Ovary (tissue), 9 donors: ENCODE measurements around the gene NUPR1. TPM values are rescaled to one million over a fixed set of nuclear protein-coding genes. Genes with fewer than 3 reads are reported as not detected.
A peak's percentile ranks its signal among the peaks of the same experiment; 100 is the strongest.

Experiments used
- DNase-seq, 5 donors: peaks; one replicate each; pipeline ENCODE4 v3.0.0-alpha.2; 2019 to 2020
- H3K27ac ChIP-seq, 2 donors: fragments of 200-600 bp; one replicate each; pipeline versions ENCODE4 v1.5.1 to v1.8.0; 2019 to 2022
- H3K27me3 ChIP-seq: fragments of 200-600 bp; one replicate; pipeline ENCODE4 v1.8.0; 2022
- H3K36me3 ChIP-seq: fragments of 200-600 bp; sonication (generic); one replicate; pipeline ENCODE4 v1.5.1; 2019
- H3K4me1 ChIP-seq: one replicate; pipeline ENCODE4 v1.8.1; 2013; ENCODE audit warnings: mild to moderate bottlenecking, moderate library complexity; ENCODE audit not compliant: insufficient read depth
- H3K4me3 ChIP-seq: fragments of 200-600 bp; sonication (generic); one replicate; pipeline ENCODE4 v1.5.1; 2017
- H3K9me3 ChIP-seq, 2 donors: fragments of 200-600 bp in 1 of 2; sonication (generic) in 1 of 2; one replicate each; pipeline versions ENCODE4 v1.5.1 to v1.8.1; 2013 to 2019; ENCODE audit warnings: mild to moderate bottlenecking in 1 of 2, moderate library complexity in 1 of 2
- CTCF ChIP-seq, 3 donors: fragments of 450-650 bp in 2 of 3; fragments of 200-600 bp in 1 of 3; IDR thresholded peaks; one replicate each; pipeline versions ENCODE4 v1.5.1 to v1.8.0; 2016 to 2022; ENCODE audit warnings: antibody characterized with exemption in 3 of 3, mild to moderate bottlenecking in 1 of 3
- EP300 ChIP-seq: sonication (generic); formaldehyde crosslinking; IDR thresholded peaks from one replicate; pipeline ENCODE4 v1.6.1; 2017; ENCODE audit warnings: antibody characterized with exemption
- POLR2A ChIP-seq: fragments of 450-650 bp; IDR thresholded peaks from one replicate; pipeline ENCODE4 v1.6.1; 2017; ENCODE audit warnings: antibody characterized with exemption, mild to moderate bottlenecking, moderate library complexity
- WGBS, 3 donors: extraction: QIAGEN DNeasy Blood & Tissue Kit in 1 of 3; methylation state at CpG; one replicate each; pipeline versions ENCODE4 v1.1.5 to v1.1.7; 2013 to 2017; 5-methylcytosine and 5-hydroxymethylcytosine counted together
- intact Hi-C, 4 donors: fragments of 100-400 bp; cut with DNase I; formaldehyde crosslinking; loops; one replicate each; pipeline versions ENCODE4 v1.11.0 to v1.15.1; 2022 to 2023
- polyA plus RNA-seq, 2 donors: library from polyadenylated mRNA; stranded (reverse); fragments of 200-250 nt in 1 of 2; fragments of 350-450 nt in 1 of 2; fragmentation: Illumina TruSeq in 1 of 2; extraction: RNeasy Lipid Tissue Mini Kit (QIAGEN cat#74804) in 1 of 2; gene quantifications; one replicate each; pipeline ENCODE4 v1.2.3, GENCODE V29; 2013 to 2014
- total RNA-seq, 7 donors: library from RNA; depleted of rRNA in 2 of 7; stranded (reverse); fragments of >200 nt in 2 of 7; fragmentation: NEBNext Ultra II Directional in 3 of 7; extraction: Animal tissue kit (Norgen Biotek cat#: 25700) in 3 of 7; gene quantifications; one replicate each; pipeline versions ENCODE4 v1.1.0 to v1.2.4, GENCODE V29; 2016 to 2023
- donor health status: DM: no; HTN: no; CAD: no; lungs with moderate emphysema.
- donor health status: DM: no; HTN: no; CAD: no.
- donor health status: Bipolar disorder and iron deficiency.
- donor health status: DM: yes; HTN: yes; CAD: no.
- donor health status: DM: no; HTN: no; CAD: no.
- donor health status: DM: yes; HTN: yes; CAD: no.

NUPR1 gene
- total and polyA plus RNA-seq, 9 donors: 25.5 to 366 (median 129) TPM

DNA sequence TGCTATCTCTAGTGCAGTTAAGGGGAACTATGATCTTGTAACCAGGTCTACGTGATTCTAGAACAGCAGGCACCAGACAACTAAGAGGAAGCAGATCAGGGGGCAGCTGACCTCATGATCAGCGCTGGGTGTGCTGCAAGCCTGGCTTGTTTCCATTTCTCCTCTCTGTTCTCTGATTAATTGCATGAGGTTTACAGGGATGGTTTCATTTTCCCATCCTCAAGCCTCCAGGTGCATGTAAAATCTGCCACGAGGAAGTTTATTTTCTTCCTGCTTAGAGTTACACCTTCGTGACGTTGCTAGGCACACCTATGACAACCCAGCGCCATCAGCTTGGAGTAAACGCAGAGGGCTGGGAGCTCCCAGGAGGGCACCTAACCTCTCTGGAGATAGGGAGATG lies 4.3 kb upstream of the NUPR1 start:
- DNase-seq: no peak
- intact Hi-C loops: loop anchor here in 2 of 4 donors (10.0 kb wide), 1 partner anchor 48 kb away; the partner anchor contains the start of genes APOBR (in 2 of the 2) and CLN3 (in 2 of the 2)

DNA sequence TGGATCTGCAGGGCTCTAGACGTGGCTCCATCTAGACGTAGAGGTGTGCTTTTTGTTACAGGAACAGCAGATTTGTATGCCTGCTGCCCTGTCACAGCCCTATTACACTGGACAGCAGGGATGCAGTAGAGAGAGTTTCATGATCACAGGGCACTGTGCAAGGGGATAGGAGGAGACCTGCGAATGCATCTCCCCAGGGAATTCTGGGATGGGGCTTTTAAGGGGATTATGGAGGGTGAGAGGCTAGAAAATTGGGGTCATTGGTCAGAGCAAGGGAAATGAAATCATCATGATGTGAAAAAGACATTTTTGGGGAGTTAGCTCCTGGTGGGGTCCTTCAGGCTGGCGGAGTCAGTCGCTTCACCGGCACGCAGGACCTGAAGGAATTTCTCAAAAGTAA lies 3.9 kb upstream of the NUPR1 start:
- Histone ChIP-seq H3K9me3 (no peaks in the 10 kb centered on the region), H3K27ac (no peak overlapping the region), H3K4me1 (peaks cover 7% of the 10 kb centered on the region), H3K4me3 (no peak overlapping the region), H3K27me3 (no peaks in the 10 kb centered on the region), H3K36me3 (no peaks in the 10 kb centered on the region)
- DNase-seq: no peak
- TF ChIP-seq EP300: no peak
- no peak for TF ChIP-seq CTCF (IDR thresholded peaks at IDR 0.05)
- TF ChIP-seq POLR2A: no peak
- WGBS, 3 donors: 83 to 87% (median 84%) methylated on average over 7 of the region's 7 CpGs
- intact Hi-C loops: loop anchor here in 2 of 4 donors (10.0 kb wide), 1 partner anchor 48 kb away; the partner anchor contains the start of genes APOBR (in 2 of the 2) and CLN3 (in 2 of the 2)

More for the DNA sequence above, 4.3 kb upstream of the NUPR1 start:
- no peaks in the 10 kb centered on the region for H3K9me3 ChIP-seq
- H3K4me3 ChIP-seq: no peak overlapping the region
- no peak for TF ChIP-seq CTCF (IDR thresholded peaks at IDR 0.05)
- TF ChIP-seq EP300: no peak
- no peak for TF ChIP-seq POLR2A
- WGBS, 3 donors: 73 to 74% (median 74%) methylated on average over 7 of the region's 7 CpGs
- no peaks in the 10 kb centered on the region for H3K36me3 ChIP-seq
- H3K27ac ChIP-seq: no peak overlapping the region
- H3K27me3 ChIP-seq: no peaks in the 10 kb centered on the region
- peaks cover 3% of the 10 kb centered on the region for H3K4me1 ChIP-seq

DNA sequence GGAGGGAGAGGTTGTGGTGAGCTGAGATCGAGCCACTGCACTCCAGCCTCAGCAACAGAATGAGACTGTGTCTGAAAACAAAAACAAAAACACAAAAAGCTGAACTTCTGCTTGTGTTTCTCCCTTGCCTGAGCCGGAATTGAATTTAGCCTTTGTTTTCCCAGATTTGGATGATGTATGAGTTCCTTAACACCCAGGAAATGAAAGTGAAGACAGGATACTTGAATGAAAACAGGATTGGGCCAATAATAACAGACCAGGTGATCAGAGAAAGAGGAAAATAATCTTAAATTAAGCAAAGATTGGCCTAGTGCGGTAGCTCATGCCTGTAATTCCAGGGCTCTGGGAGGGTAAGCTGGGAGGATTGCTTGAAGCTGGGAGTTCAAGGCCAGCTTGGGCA lies 1.6 kb upstream of the NUPR1 start:
- intact Hi-C loops: loop anchor here in 2 of 4 donors (10.0 kb wide), 1 partner anchor 46 kb away; the partner anchor contains the start of genes APOBR (in 2 of the 2) and CLN3 (in 2 of the 2)
- no peaks in the 10 kb centered on the region for H3K27me3 ChIP-seq
- H3K36me3 ChIP-seq: no peaks in the 10 kb centered on the region
- H3K27ac ChIP-seq: peak overlapping the region in 1 of 2 donors; percentile 91
- H3K9me3 ChIP-seq: no peaks in the 10 kb centered on the region
- DNase-seq: no peak
- no peak for TF ChIP-seq EP300
- no peak for TF ChIP-seq POLR2A
- TF ChIP-seq CTCF (IDR thresholded peaks at IDR 0.05): no peak
- 35 to 54% (median 48%) methylated on average over 3 of the region's 3 CpGs for WGBS, 3 donors
- H3K4me3 ChIP-seq: no peak overlapping the region
- peaks cover 18% of the 10 kb centered on the region for H3K4me1 ChIP-seq

DNA sequence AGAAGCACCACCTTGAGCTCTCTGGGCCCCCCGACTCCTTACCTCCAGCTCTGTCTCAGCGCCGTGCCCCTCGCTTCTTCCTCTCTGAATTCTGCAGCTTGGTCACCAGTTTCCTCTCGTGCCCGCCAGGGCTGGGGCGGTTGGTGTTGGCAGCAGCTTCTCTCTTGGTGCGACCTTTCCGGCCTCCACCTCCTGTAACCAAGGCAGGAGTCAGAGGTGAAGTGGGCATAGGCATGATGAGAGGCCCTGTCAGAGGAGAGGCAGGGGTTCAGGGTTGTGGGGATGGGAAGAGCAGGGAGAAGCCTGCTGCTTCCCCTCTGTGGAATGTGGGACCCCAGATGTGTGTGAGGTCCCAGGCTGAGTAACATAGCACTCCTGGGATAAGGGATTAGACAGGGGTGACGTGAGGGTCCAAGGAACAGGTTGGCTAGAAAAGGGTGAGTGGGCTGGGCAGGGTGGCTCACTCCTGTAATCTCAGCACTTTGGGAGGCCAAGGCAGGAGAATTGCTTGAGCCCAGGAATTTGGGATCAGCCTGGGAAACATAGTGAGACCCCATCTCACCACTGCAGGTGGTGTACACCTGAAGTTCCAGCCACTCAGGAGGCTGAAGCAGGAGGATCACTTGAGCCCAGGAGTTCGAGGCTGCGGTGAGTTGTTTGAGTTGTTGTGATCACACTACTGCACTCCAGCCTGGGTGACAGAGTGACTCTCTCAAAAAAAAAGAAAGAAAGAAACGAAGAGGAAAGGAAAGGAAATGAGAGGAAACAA lies 626 bp downstream of the NUPR1 start:
- H3K9me3 ChIP-seq: peaks cover 0 to 2% of the 10 kb centered on the region in 2 donors
- WGBS, 3 donors: 65 to 72% (median 72%) methylated on average over 13 of the region's 13 CpGs
- peak overlapping the region; percentile 42 for H3K4me3 ChIP-seq
- no peaks in the 10 kb centered on the region for H3K27me3 ChIP-seq
- TF ChIP-seq POLR2A (no peak), CTCF (IDR thresholded peaks at IDR 0.05) (no peak), EP300 (no peak)
- no peaks in the 10 kb centered on the region for H3K36me3 ChIP-seq
- DNase-seq: peak; percentile 27 to 54 (median 40)
- H3K27ac ChIP-seq: peak overlapping the region; percentile 91 to 96
- H3K4me1 ChIP-seq: peaks cover 18% of the 10 kb centered on the region
- intact Hi-C loops: loop anchor here in 1 of 4 donors (5.0 kb wide), 1 partner anchor 46 kb away; the partner anchor contains the start of genes APOBR and CLN3
